Parathyroid adenoma (tissue), 2 donors: ENCODE results near the gene LZTS3.
A peak's percentile ranks its signal among the peaks of the same experiment; 100 is the strongest.

Experiments
- H2AFZ ChIP-seq: fragments of 300-600 bp; sonication (generic); one replicate; pipeline ENCODE4 v1.7.0; 2017; ENCODE audit warnings: antibody characterized with exemption, mild to moderate bottlenecking
- H3K27ac ChIP-seq: fragments of 300-600 bp; sonication (generic); one replicate; pipeline ENCODE4 v1.7.0; 2017
- H3K27me3 ChIP-seq: fragments of 300-600 bp; sonication (generic); one replicate; pipeline ENCODE4 v1.7.0; 2017; ENCODE audit warnings: low read length; ENCODE audit not compliant: control insufficient read depth, insufficient read depth
- H3K36me3 ChIP-seq: fragments of 300-600 bp; sonication (generic); one replicate; pipeline ENCODE4 v1.7.0; 2017; ENCODE audit warnings: low read length; ENCODE audit not compliant: control insufficient read depth, insufficient read depth
- H3K4me1 ChIP-seq: fragments of 300-600 bp; sonication (generic); one replicate; pipeline ENCODE4 v1.7.0; 2017; ENCODE audit warnings: control low read depth
- H3K4me2 ChIP-seq: fragments of 300-600 bp; sonication (generic); one replicate; pipeline ENCODE4 v1.7.0; 2017; ENCODE audit warnings: low read length
- H3K4me3 ChIP-seq: fragments of 300-600 bp; sonication (generic); one replicate; pipeline ENCODE4 v1.7.0; 2017; ENCODE audit warnings: low read depth, low read length
- H3K79me2 ChIP-seq: fragments of 300-600 bp; sonication (generic); one replicate; pipeline ENCODE4 v1.7.0; 2017; ENCODE audit warnings: control low read depth
- H3K9ac ChIP-seq: fragments of 300-600 bp; sonication (generic); one replicate; pipeline ENCODE4 v1.7.0; 2017; ENCODE audit warnings: mild to moderate bottlenecking
- H3K9me3 ChIP-seq: fragments of 300-600 bp; sonication (generic); one replicate; pipeline ENCODE4 v1.7.0; 2017; ENCODE audit warnings: low read length; ENCODE audit not compliant: control insufficient read depth
- CTCF ChIP-seq: fragments of 300-600 bp; sonication (generic); IDR thresholded peaks from one replicate; pipeline ENCODE4 v1.7.0; 2017; ENCODE audit warnings: antibody characterized with exemption, mild to moderate bottlenecking
- donor health status: primary hyperparathyroidism.

Gene LZTS3

GRCh38 chr20:3164043-3164762 lies 9.1 kb downstream of the LZTS3 start:
- Histone ChIP-seq H3K79me2 (peaks cover 7% of the 10 kb centered on the region), H3K9ac (no peak overlapping the region), H2AFZ (no peak overlapping the region), H3K4me3 (no peak overlapping the region), H3K4me2 (no peak overlapping the region), H3K27me3 (no peaks in the 10 kb centered on the region), H3K36me3 (no peaks in the 10 kb centered on the region), H3K4me1 (peaks cover 16% of the 10 kb centered on the region), H3K9me3 (no peaks in the 10 kb centered on the region), H3K27ac (no peak overlapping the region)
- TF ChIP-seq CTCF, result no peak

GRCh38 chr20:3163099-3164042 lies 10.0 kb downstream of the LZTS3 start:
- H2AFZ ChIP-seq, result no peak overlapping the region
- H3K9me3 ChIP-seq, result no peaks in the 10 kb centered on the region
- H3K4me2 ChIP-seq, result peak overlapping the region; percentile 42
- no peaks in the 10 kb centered on the region for H3K36me3 ChIP-seq
- H3K4me3 ChIP-seq, result no peak overlapping the region
- H3K79me2 ChIP-seq, result peaks cover 15% of the 10 kb centered on the region
- no peaks in the 10 kb centered on the region for H3K27me3 ChIP-seq
- no peak overlapping the region for H3K27ac ChIP-seq
- no peak overlapping the region for H3K9ac ChIP-seq
- peaks cover 13% of the 10 kb centered on the region for H3K4me1 ChIP-seq
- no peak for TF ChIP-seq CTCF

GRCh38 chr20:3162080-3162611 lies 11.2 kb downstream of the LZTS3 start:
- Histone ChIP-seq H3K9ac (no peak overlapping the region), H3K4me1 (peaks cover 21% of the 10 kb centered on the region), H3K4me3 (no peak overlapping the region), H3K4me2 (peak overlapping the region; percentile 31), H3K27me3 (no peaks in the 10 kb centered on the region), H2AFZ (peak overlapping the region; percentile 71), H3K27ac (peak overlapping the region; percentile 48), H3K79me2 (peaks cover 26% of the 10 kb centered on the region), H3K9me3 (no peaks in the 10 kb centered on the region), H3K36me3 (no peaks in the 10 kb centered on the region)
- no peak for TF ChIP-seq CTCF

GRCh38 chr20:3161316-3162079 lies 11.9 kb downstream of the LZTS3 start:
- TF ChIP-seq CTCF, result no peak
- no peak overlapping the region for H3K4me2 ChIP-seq
- H3K36me3 ChIP-seq, result no peaks in the 10 kb centered on the region
- no peak overlapping the region for H3K4me3 ChIP-seq
- H3K27ac ChIP-seq, result peak overlapping the region; percentile 48
- H3K4me1 ChIP-seq, result peaks cover 21% of the 10 kb centered on the region
- no peaks in the 10 kb centered on the region for H3K27me3 ChIP-seq
- peak overlapping the region; percentile 71 for H2AFZ ChIP-seq
- H3K79me2 ChIP-seq, result peaks cover 31% of the 10 kb centered on the region
- no peaks in the 10 kb centered on the region for H3K9me3 ChIP-seq
- no peak overlapping the region for H3K9ac ChIP-seq
